GM19468 (cell line): Measurements from ENCODE around the gene TAOK1.

Experiments used
- ATAC-seq: cut with Tn5 transposase; IDR thresholded peaks from one replicate; pipeline ENCODE4 v1.9.1; 2021; ENCODE audit warnings: mild to moderate bottlenecking, moderate library complexity, moderate number of reproducible peaks; ENCODE audit not compliant: unreplicated experiment; ENCODE audit errors: extremely low read depth

Gene TAOK1

GRCh38 chr17:29376667-29377270 is 13.4 kb upstream of the TAOK1 start:
- no peak for ATAC-seq

- no peak for ATAC-seq
These were observed 11.7 kb upstream of the TAOK1 start for GRCh38 chr17:29378500-29378899.

- no peak for ATAC-seq
These were observed 10.8 kb upstream of the TAOK1 start for GRCh38 chr17:29379084-29379991.

- no peak for ATAC-seq
These were observed 6.5 kb upstream of the TAOK1 start for GRCh38 chr17:29383686-29384085.

- no peak for ATAC-seq
These were observed 5.3 kb upstream of the TAOK1 start for GRCh38 chr17:29384901-29385300.

- ATAC-seq = no peak
These were observed 3.4 kb upstream of the TAOK1 start for GRCh38 chr17:29386760-29387159.

- ATAC-seq = no peak
These were observed 1.2 kb upstream of the TAOK1 start for GRCh38 chr17:29388937-29389336.

- no peak for ATAC-seq
These were observed 878 bp downstream of the TAOK1 start for GRCh38 chr17:29390851-29391631.

- ATAC-seq = no peak
These were observed 3.3 kb downstream of the TAOK1 start for GRCh38 chr17:29393436-29393835.

- ATAC-seq = no peak
These were observed 4.6 kb downstream of the TAOK1 start for GRCh38 chr17:29394761-29395160.

- no peak for ATAC-seq
These were observed 5.9 kb downstream of the TAOK1 start for GRCh38 chr17:29396066-29396465.

- ATAC-seq = no peak
These were observed 9.5 kb downstream of the TAOK1 start for GRCh38 chr17:29399634-29400033.

- no peak for ATAC-seq
These were observed 10.7 kb downstream of the TAOK1 start for GRCh38 chr17:29400818-29401217.

GRCh38 chr17:29401258-29401657 is 11.1 kb downstream of the TAOK1 start:
- no peak for ATAC-seq

- no peak for ATAC-seq
These were observed 17.7 kb downstream of the TAOK1 start for GRCh38 chr17:29407856-29408255.

- ATAC-seq = no peak
These were observed 19.8 kb downstream of the TAOK1 start for GRCh38 chr17:29409963-29410362.

GRCh38 chr17:29412780-29413565 is 22.8 kb downstream of the TAOK1 start:
- no peak for ATAC-seq

- no peak for ATAC-seq
These were observed 30.0 kb downstream of the TAOK1 start for GRCh38 chr17:29420128-29420527.

GRCh38 chr17:29430275-29430674 is 40.1 kb downstream of the TAOK1 start:
- ATAC-seq = no peak

- no peak for ATAC-seq
These were observed 43.4 kb downstream of the TAOK1 start for GRCh38 chr17:29433541-29433940.
